Amygdala (tissue), 56 donors: ENCODE measurements around the gene LTB4R2.

Experiments used
- DNase-seq, 56 donors: peaks; one replicate each; lab custom pipeline; 2025; lab: John Stamatoyannopoulos, UW

The LTB4R2 gene

DNA sequence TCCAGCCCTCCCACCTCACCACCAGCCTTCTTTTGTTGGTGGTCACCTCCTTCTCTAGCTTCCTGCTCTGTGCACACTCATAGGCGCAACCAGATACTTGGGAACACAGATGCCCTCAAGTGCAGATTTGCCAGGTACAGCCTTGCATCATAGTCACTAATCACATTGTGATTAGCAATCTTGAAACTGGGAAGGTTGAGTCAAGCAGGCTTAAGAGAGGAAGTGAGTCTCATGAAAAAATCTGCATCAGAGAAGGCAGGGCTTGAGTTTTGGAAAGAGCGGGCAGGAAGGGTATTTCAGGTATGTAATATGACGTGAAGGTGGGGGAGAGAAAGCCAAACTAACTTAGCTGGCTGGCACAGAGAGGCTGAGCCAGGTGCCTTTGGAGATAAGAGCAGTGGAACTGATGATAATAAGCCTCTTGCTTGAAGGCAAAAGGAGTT lies 35.8 kb upstream of the LTB4R2 start:
- peak in 1 of 56 donors; percentile 8 for DNase-seq

DNA sequence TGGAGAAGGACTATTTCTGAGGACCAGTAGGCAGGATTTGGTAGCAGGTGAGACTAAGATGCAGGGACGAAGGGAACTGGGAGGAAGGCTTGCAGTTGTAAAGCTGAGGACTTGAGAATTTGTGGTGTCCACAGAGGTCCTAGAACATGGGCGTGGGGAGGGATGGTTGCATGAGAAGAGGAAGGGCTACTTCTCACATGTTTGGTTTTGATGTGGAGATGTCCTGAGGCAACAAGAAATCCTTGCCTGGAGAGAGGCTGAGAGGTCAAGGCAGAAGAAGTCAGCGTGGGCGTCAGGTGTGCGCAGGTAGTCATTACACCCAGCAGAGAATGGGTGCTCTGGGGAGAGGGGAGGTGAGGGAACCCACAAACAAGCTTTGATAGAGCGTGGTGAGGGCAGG lies 32.9 kb upstream of the LTB4R2 start:
- DNase-seq: no peak

DNA sequence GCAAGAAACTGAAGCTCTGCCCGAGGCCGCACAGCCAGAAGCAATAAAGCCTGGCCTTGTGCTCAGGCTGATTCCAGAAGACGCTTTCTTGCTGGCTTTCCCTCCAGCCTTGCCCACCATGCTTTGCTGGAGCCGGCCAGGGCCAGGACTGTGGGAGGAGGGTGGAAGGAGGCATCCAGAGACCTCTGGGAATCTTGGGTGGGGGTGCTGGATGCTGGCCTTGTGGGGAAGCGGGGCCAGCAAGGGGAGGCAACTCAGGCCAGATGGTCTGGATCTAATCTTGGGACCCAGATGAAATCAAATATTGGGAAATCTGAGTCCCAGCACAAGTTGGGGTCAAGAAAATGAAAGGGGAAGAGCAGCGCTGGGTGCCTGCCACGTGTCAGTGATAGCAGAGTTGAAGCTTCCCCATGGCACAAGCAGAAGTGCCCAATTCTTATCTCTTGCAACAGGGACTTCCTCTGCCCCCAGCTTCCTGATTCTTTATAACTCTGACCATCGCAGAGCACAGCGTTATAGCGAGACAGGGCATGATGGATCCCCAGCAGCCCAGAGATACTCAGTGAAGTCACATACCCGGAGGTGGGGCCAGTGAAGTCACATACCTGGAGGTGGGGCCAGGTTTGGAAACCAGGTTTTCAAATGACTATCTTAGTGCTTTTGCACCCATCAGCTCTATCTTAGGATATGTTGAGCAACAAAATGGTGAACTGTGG lies 32.2 kb upstream of the LTB4R2 start:
- peak in 9 of 56 donors; percentile 5 to 57 (median 12) for DNase-seq

DNA sequence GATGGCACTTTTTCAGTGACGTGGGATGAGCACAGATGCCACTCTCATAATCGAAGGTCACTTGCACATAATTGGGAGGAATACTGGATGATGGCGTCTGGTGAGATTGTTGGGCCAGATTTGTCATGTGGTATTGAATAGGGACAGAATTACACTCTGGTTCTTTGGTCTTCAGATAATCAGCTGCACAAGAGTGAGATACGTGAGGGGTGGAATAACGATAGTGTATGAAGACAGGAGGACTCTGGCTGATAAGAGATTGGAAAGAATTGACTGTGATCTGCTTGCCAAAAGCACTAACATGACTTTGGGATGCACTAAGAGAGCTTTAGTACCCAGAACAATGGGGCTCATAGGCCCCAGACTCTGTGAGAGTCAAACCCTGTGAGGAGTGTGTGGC lies 31.5 kb upstream of the LTB4R2 start:
- DNase-seq: no peak

DNA sequence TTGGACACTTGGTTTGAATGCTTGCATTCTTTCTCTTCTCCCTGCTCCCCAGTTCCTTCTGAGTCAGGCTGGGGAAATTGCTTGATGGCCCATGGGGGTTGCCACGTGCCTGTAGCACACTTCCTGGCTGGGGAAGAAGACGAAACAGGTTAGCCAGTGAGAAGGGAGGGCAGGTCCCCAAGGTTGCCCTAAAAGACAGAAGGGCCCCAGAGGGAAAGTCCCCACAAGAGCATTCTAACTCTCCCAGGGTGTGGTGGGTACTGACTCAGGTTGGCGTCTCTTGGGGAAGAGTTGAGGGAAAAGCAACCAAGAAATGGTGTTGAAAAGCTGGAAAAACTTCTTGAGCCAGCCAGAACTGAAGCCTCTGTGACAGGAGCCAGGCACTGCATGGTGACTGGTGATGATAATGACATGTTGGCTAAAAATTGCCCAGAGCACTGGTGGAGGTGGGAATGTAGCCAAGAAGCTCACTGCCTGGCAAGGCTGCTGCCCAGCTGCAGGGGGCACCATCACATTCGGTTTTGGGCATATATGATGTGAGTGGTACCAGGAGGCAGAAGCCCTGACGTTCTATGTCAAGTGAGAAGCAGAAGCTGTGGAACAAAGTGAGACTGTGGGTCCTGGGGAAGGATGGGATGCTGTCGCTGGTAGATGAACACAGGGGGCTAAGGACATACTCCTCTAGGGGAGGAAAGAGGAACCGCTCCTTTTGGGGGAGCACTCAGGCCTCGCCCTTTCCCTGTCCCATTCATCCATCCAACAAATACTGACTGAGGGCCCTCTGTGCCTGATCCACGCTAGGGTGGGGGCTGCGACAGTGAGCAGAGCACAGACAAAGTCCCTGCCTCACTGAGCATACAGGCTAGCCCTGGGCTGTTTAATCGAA lies 30.4 kb upstream of the LTB4R2 start:
- peak in 34 of 56 donors; percentile 7 to 65 (median 34) for DNase-seq

DNA sequence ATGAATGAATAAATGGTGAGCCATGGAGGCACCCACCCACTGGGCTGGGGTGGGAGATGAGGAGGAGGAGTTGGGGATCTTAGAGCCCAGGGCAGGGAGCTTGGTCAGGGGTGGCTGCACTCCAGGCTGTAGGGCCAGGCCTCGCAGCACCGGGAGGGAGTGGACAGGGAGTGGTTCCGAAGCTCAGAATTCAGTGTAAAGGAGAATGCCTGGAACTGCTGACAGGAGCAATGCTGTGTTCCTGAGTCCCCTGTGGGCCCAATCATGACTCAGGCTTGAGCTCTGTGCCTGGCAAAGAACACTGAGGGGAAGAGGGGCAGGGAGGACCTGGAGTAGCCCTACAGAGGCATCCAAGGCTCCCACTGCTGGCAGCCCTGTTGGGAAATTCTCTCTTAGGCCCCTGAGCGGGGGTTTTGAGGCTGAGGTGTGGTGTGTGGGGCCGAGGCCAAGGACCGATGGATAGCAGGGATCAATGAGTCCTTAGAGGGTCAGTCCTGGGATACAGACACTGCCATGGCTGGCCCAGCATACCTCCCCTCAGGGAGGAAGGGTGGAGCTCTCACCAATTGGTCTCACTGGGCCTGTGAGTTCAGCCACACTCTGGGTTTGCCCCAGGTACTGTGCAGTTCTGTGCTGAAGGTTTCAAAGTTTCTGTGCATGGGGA lies 29.0 kb upstream of the LTB4R2 start:
- DNase-seq: no peak

DNA sequence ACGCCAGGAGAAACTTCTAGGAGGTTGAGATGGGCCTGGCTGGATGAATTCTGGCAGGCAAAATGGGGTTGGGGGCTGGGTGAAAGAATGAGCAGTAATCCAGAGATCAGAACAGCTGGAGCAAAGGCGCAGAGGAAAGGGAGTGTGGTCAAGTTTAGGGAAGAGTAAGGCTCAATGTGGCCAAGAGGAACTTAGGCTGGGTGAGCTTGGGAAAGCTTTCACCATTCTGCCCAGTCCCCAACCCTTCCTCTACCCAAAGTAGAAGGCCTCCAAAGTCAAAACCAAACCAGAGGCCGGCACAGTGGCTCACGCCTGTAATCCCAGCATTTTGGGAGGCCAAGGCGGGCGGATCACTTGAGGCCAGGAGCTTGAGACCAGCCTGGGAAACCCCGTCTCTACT lies 28.3 kb upstream of the LTB4R2 start:
- DNase-seq: no peak

DNA sequence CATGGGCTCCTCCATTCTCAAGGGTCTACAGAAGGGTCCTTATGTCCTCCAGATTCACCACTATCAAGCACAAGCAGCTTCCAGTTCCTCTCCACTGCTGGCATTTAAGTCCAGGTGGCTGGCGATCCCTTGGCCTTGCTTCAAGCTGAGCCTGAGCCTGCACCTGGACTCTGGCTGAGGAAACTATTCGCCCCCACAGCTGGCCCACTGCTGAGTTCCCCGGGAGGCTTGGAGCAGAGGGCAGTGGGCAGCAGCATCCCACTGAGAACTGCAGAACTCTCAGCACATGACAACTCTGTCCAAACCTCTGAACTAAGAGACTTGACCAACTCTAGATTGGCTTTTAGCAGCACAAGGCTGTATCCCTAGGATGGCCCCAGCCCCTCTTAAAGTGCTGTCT lies 27.2 kb upstream of the LTB4R2 start:
- no peak for DNase-seq

DNA sequence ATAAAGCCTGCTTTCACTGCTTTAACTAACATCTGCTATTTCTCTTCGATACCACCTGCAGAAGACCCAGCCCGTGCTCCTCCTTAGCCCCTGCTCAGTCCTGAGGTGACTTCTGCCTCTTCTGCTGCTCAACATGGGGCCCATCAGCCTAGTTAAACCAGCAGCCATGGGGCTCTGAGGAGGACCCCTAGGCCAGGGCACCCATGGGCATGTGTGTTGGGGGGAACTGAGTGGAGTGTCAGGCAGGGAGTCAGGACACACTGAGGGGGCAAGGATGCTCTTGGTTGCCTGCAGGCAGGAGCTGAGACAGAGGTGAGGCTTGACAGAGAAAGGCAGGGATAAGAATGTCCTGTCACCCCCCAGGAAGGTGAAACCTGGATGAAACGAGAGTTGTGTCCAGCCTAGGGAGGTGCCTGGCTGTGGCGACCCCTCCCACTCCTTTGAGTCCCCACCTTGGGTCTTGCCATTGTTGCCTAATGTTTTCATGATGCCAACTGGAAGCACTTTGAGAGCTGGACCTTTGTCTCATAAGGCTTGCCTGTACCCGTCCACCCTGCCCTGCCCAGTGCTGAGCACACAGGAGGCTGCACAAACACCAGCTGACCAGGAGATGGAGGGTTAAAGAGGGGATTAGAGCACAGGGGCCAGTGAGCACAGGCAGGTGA lies 26.0 kb upstream of the LTB4R2 start:
- no peak for DNase-seq

DNA sequence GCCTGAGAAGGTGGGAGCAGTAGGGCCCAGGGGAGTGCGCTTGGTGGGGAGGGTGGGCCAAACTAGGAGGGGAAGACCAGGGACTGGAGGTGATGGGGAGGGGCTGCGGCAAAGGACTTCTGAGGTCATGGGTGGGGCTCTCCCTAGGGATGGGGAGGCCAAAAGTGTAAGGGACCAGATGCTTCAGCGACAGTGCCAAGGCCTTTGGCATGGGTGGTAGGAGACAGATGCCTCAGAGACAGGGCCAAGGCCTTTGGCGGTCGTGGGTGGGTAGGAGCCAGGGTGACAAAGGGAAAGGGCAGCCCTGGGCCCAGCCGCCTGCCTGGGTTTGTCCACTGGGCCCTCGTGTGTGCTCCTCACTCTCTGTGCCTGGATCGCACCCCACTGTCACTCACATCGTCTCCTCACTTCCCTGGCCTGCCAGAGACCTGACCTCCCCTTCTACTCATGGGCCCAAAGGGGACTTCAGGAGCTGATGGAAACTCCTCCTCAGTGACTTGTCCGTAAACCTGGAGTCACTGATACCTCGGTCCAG lies 25.4 kb upstream of the LTB4R2 start:
- no peak for DNase-seq

DNA sequence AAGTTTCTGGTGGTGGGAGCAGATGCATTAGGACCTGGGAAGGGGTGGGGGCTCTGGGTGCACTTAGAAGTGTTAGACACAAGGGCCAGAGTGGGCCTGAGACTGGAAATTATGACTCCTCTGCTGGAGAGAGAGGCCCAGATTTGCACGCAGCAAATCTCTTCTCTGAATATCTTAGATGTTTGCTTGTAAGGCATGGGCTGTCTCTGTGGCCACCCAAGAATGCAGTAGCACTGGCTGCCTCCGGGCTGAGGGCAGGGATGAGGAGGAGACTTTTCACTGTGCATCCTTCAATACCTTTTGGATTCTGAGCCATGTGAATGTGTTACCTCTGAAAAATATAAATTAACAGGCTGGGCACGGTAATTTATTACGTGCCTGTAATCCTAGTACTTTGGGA lies 24.6 kb upstream of the LTB4R2 start:
- no peak for DNase-seq

DNA sequence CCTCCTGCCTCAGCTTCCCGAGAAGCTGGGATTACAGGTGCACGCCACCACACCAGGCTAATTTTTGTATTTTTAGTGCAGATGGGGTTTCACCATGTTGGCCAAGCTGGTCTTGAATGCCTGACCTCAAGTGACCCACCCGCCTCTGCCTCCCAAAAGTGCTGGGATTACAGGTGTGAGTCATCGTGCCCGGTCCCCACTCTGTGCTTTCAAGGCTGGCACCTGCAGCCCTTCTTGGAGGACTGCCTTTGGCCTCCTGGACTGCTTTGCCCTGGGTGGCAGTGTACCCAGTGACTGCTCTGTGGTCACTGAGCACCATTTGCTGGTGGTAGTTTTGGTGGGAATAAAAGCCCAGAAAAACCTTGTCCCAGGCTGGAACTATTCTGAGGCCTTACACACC lies 22.9 kb upstream of the LTB4R2 start:
- no peak for DNase-seq

DNA sequence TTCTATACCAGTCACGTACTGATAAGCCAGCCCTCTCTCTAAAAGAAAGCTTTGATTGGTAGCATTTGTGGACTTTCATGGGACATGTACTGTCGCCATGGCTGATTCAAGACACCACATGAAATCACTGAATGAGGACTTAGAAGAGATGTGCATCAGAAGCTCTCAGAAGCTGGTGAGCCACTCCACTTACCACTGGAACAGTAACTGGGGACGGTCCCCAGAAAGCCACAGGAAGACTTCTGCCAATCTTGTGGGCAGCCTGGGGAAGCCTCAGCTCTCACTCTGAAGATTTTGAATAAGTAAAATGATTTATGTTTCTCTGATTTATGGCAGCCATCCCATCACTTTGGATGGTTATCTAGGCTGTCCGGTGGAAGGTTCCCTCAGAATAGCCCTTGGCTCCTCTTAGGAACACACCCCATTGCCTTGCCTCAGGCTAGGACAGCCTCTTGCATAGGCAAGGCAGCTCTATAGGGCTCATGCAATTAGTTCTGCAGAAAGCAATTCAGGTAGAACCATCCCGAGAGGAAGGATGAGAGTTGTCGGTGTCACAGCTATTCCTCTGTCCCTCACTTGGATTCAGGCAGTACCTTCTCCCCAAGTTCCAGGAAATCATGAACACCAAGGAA lies 20.2 kb upstream of the LTB4R2 start:
- DNase-seq: no peak

DNA sequence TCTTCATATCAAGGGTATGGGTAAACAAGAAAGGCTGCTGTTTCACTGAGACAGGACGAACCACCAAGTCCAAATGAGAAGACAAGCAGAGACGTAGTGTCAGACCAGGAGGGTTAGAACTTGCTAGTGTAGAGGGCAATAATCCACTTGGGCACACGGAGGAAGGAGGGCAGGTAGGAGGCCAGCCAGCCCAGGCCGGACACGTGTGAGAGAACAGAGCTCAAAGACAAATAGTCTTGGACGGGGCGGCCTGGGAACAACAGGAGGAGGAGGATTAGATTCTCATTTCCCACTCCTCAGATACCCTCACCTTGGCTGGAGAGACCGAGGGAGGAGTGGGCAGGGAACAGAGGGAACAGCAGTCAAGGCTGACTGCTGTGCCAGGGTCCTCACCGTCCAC lies 19.2 kb upstream of the LTB4R2 start:
- no peak for DNase-seq

DNA sequence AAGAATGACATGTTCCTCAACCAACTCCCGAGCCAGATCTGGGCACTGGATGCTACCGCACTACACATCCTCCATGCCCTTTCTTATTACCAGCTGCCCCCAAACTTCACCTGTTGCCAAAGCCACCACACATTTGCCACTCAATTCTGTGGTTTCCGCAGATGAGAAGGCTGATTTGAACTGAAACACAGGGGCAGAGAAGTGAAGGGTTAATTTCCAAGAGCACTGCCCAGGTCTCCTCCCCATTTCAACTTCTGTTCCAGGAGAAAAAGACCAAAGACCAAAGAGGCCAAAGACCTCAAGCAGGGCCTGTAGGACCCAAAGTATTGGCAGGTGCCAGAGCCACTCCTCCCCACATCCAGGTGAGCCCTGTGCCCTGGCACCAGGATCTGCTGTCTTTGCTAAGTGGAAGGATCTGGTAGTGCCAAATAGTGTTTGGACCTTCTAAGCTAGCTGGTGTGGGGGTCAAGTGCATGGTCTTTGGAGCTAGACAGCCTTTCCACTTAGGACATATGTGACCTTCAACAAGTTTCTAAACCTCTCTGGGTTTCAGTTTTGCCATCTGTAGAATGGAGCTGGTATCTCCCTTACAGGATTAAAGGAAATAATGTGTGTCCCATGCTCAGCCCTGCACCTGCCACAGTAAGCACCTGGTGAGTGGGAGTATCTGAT lies 18.4 kb upstream of the LTB4R2 start:
- no peak for DNase-seq

DNA sequence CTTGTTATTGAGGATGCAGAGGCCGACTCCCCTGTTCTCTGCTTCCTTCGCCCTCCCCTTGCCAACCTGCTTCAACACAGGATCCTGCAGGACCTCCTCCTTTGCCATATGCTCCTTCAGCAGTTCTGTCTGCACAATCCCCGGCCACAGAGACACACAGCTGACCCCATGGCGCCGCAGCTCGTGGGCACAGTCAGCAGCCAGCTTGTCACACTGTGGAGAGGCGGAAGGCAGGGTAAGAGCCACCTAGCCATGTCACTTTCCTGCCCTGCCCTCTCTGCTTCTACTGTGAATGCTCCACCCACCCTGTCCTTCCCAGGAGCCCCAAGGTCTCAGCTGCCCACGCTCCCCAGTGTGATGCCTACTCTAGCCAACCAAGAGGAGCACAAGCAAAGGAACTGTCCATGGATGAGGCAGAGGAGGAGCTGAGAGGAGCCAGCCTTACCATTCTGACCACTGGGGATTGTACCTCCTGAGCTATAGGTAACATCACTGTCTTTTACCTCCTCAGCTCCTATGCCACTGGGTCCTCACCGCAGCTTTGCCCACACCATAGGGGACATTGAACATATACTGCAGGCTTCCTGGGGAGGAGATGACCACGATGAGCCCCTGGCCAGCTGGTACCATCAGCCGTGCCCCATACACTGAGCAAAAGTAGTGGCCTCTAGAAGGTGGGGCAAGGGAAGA lies 17.7 kb upstream of the LTB4R2 start:
- DNase-seq: no peak

DNA sequence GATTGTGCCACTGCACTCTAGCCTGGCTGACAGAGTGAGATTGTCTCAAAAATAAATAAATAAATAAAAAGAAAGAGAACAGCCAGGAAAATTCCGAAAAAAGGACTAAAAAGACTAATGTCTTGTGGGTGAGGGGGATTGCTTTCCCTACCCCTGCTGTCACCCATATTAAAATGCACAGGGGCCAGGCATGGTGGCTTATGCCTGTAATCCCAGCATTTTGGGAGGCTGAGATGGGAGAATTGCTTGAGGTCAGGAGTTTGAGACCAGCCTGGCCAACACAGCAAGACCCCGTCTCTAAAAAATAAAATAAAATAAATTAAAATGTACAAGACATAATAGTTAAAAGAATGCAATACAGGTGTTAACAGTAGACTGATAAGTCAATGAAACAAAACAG lies 16.4 kb upstream of the LTB4R2 start:
- no peak for DNase-seq

DNA sequence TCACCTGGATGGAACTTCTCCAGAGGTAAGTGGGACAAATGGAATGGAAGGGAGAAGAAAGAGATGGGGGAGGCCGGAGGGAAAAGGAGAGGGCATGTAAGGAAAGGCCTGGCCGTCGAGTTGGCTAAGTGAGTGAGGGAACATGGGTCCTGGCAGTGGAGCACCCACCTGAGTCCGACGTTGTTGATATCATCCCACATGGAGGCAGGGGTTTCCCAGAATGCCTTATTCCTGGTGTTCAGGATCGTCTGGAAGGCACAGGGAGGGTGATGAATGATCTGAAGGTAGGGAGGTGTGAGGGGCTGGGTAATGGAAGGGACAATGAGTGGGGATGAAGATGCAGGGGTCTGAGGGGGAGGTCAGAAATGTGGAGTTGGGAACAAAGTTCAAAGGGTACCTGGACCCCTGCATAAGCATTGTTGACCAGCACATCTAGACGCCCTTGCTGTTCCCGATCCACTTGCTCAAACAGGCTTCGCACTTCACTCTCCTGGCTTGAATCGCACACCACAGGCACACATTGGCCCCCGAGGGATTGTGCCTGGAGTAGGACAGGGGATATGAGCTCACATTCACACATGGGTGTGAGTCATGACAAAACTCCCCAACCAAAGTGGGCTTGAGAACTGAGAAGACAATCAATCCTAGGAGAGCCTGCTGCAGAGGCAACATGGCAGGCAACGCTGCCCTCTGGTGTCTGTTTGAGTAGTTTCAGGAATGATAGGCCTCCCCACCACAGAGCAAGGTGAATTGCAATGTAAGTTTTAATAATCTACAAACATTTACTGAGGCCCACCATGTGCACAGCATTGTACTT lies 13.4 kb upstream of the LTB4R2 start:
- DNase-seq: peak in 36 of 56 donors; percentile 9 to 76 (median 40)
